K562 (cell line): Measurements from ENCODE around the gene KRT85. TPM values are rescaled to one million over a fixed set of nuclear protein-coding genes. Genes with fewer than 3 reads are reported as not detected.
"Not testable (repeated sequence)": the region's sequence is repeated elsewhere in the genome, so short reads cannot be mapped to it uniquely, and the experiment has no call there.

Experiments used
- ATAC-seq: fragments of 200-7000 bp; cut with Tn5 transposase; 3 replicates; pipeline ENCODE4 v1.9.1; 2020; ENCODE audit warnings: moderate library complexity
- BruUV-seq: library from RNA; stranded (reverse); fragments of 400-500 nt; replicated peaks from 2 replicates; lab custom pipeline; 2021; lab: Mats Ljungman, UMichigan
- CTCF ChIA-PET: fragments of 300-600 bp; formaldehyde crosslinking; extraction: SDS; loops from one replicate; lab custom pipeline; 2021; ENCODE audit warnings: low intra/inter-chr PET ratio; lab: Yijun Ruan, JAX
- POLR2A ChIA-PET: fragments of 300-600, 350-650 bp; sonication (Branson Sonifier 250); formaldehyde crosslinking; extraction: SDS; loops from one replicate; lab custom pipeline; 2021; ENCODE audit warnings: antibody characterized with exemption, inconsistent platforms; lab: Yijun Ruan, JAX
- DNase-seq, 4 experiments: peaks; one replicate each; pipeline versions ENCODE4 v3.0.0 to v3.0.0-alpha.2; 2011 to 2018; ENCODE audit warnings: low spot score in 3 of 4, mixed read lengths in 3 of 4; ENCODE audit errors: extremely low read depth in 1 of 4
- FAIRE-seq: peaks from 2 replicates; lab custom pipeline; 2011; peaks lifted over from hg19 to GRCh38; lab: Jason Lieb, UNC
- H2AFZ ChIP-seq: 2 replicates; pipeline ENCODE4 v1.6.0; 2011; ENCODE audit warnings: low read depth, low read length, control low read depth, inconsistent platforms
- H3K27ac ChIP-seq: fragments of 200-600 bp; 3 replicates; pipeline ENCODE4 v1.8.0; 2011; ENCODE audit warnings: low read depth, mild to moderate bottlenecking, control low read depth, inconsistent platforms, low read length, moderate library complexity, mixed read lengths; ENCODE audit errors: extremely low read depth
- H3K27me3 ChIP-seq, 2 experiments: fragments of 300-600 bp in 1 of 2; 2 replicates in 1 of 2; 3 replicates in 1 of 2; pipeline versions ENCODE4 v1.6.0 to v1.8.0; 2011; ENCODE audit warnings: inconsistent platforms in 2 of 2, low read length in 2 of 2, mild to moderate bottlenecking in 1 of 2, mixed read lengths in 1 of 2, moderate library complexity in 1 of 2; ENCODE audit not compliant: control insufficient read depth in 2 of 2, insufficient read depth in 2 of 2
- H3K36me3 ChIP-seq: fragments of 300-600 bp; 3 replicates; pipeline ENCODE4 v1.8.0; 2011; ENCODE audit warnings: mild to moderate bottlenecking, low read length, inconsistent platforms; ENCODE audit not compliant: control insufficient read depth, insufficient read depth
- H3K4me1 ChIP-seq, 2 experiments: fragments of 200-600 bp in 1 of 2; replicated peaks in 1 of 2; 2 replicates in 1 of 2; 3 replicates in 1 of 2; pipeline versions ENCODE4 v1.5.1 to v1.8.0; 2011; ENCODE audit warnings: inconsistent platforms in 2 of 2, low read length in 2 of 2, mild to moderate bottlenecking in 1 of 2, mixed read lengths in 1 of 2, moderate library complexity in 1 of 2; ENCODE audit not compliant: control insufficient read depth in 2 of 2, insufficient read depth in 2 of 2
- H3K4me2 ChIP-seq: 2 replicates; pipeline ENCODE4 v1.6.1; 2011; ENCODE audit warnings: low read length, control low read depth, inconsistent platforms, mixed read lengths; ENCODE audit not compliant: insufficient read depth
- H3K4me3 ChIP-seq: fragments of 200-600 bp; sonication (generic), shearing (Covaris generic); 2 replicates; pipeline ENCODE4 v1.5.1; 2016; ENCODE audit warnings: control low read depth, inconsistent platforms
- H3K79me2 ChIP-seq: fragments of 200-600 bp; 3 replicates; pipeline ENCODE4 v1.8.0; 2011; ENCODE audit warnings: low read length, inconsistent platforms; ENCODE audit not compliant: control insufficient read depth, insufficient read depth
- H3K9ac ChIP-seq, 2 experiments: 2 replicates each; pipeline versions ENCODE4 v1.6.0 to v1.6.1; 2011; ENCODE audit warnings: low read depth in 2 of 2, low read length in 2 of 2, control low read depth in 1 of 2, inconsistent platforms in 1 of 2, mild to moderate bottlenecking in 1 of 2, mixed read lengths in 1 of 2; ENCODE audit not compliant: insufficient read depth in 1 of 2
- H3K9me1 ChIP-seq: one replicate; pipeline ENCODE4 v1.6.0; 2011; ENCODE audit warnings: inconsistent platforms, mild to moderate bottlenecking, low read length, moderate library complexity; ENCODE audit not compliant: control insufficient read depth, insufficient read depth
- H3K9me3 ChIP-seq: replicated peaks from 2 replicates; pipeline ENCODE4 v1.5.1; 2011; ENCODE audit warnings: low read depth, low read length, inconsistent platforms; ENCODE audit not compliant: control insufficient read depth, insufficient read depth
- H4K20me1 ChIP-seq: replicated peaks from 2 replicates; pipeline ENCODE4 v1.6.1; 2011; ENCODE audit warnings: low read length, inconsistent platforms, mixed read lengths; ENCODE audit not compliant: control insufficient read depth, insufficient read depth
- RBM15 ChIP-seq: fragments of 200-400 bp; formaldehyde crosslinking; IDR thresholded peaks from 2 replicates; pipeline ENCODE4 v1.6.1; 2018; ENCODE audit warnings: mild to moderate bottlenecking, low read length, moderate library complexity; ENCODE audit not compliant: insufficient read depth
- RBM25 ChIP-seq: fragments of 200-400 bp; formaldehyde crosslinking; IDR thresholded peaks from 2 replicates; pipeline ENCODE4 v1.6.1; 2018; ENCODE audit warnings: low read length, low read depth, moderate library complexity; ENCODE audit not compliant: severe bottlenecking
- WGBS: fragments of 100-300 bp; shearing (Covaris generic); methylation state at CpG from one replicate; pipeline ENCODE4 v1.1.6; 2016; ENCODE audit warnings: low coverage, mixed read lengths; ENCODE audit not compliant: insufficient coverage; ENCODE audit errors: missing lambda C conversion rate; 5-methylcytosine and 5-hydroxymethylcytosine counted together
- in situ Hi-C: fragments of 300-500 bp; cut with MboI; formaldehyde crosslinking; loops from 4 replicates; pipeline ENCODE4 v1.15.0; 2018; ENCODE audit warnings: inconsistent platforms, mixed read lengths
- intact Hi-C: fragments of 100-400 bp; cut with micrococcal nuclease; formaldehyde crosslinking; loops from 2 replicates; pipeline ENCODE4 v1.14.2; 2022
- polyA plus RNA-seq, 8 experiments: library from polyadenylated mRNA; depleted of rRNA in 4 of 8; stranded (reverse) in 5 of 8; unstranded in 3 of 8; fragments of >200 nt; fragmentation: Nextera tagmentation in 2 of 8; fragmentation: Illumina TruSeq in 1 of 8; extraction: Ambion mirVana in 2 of 8; extraction: Trizol in 1 of 8; gene quantifications; 2 replicates each; pipeline versions ENCODE4 v1.2.1 to v1.2.3, GENCODE V29; 2011 to 2014; ENCODE audit warnings: inconsistent platforms in 1 of 8, missing spikeins in 1 of 8
- total RNA-seq, 7 experiments: library from RNA; depleted of rRNA in 6 of 7; stranded (reverse); fragments of >200 nt in 6 of 7; fragmentation: Illumina TruSeq in 2 of 7; extraction: Trizol in 2 of 7; gene quantifications; 2 replicates each; pipeline versions ENCODE4 v1.2.1 to v1.2.3, GENCODE V29; 2011 to 2021; ENCODE audit warnings: low replicate concordance in 1 of 7
- TF ChIP-seq, protein P1 (sequence below), 2 experiments: fragments of 450-650 bp; IDR thresholded peaks; 2 replicates each; pipeline ENCODE4 v1.6.1; 2018; ENCODE audit warnings: mild to moderate bottlenecking in 2 of 2, low read depth in 1 of 2; ENCODE audit not compliant: partially characterized antibody in 2 of 2

Gene KRT85
- total and polyA plus RNA-seq, 9 of the 15 experiments (the other 6 are each of a cell fraction or from before 2014, with no cell fraction given), result not detected

DNA sequence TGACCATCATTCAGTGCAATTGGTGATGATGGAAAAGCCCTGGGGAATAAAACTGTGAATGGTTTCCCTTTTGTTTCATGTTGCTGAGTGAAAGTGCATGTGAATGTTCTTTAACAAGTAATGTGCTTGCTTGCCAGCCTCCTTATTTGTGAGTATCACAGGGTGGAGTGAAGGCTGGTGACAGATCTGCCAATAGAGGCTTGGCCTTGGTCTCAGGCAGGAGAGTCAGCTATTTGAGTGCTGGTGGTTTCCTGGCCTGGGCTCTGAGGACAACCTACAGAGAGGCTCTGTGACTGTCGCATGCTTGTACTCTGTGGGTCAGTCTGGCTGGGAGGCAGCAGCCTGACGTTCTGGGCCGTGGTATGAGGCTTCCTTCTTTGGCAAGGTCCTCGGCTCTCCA lies 20.7 kb downstream of the KRT85 start (continued):
- TF ChIP-seq, protein P1, sequence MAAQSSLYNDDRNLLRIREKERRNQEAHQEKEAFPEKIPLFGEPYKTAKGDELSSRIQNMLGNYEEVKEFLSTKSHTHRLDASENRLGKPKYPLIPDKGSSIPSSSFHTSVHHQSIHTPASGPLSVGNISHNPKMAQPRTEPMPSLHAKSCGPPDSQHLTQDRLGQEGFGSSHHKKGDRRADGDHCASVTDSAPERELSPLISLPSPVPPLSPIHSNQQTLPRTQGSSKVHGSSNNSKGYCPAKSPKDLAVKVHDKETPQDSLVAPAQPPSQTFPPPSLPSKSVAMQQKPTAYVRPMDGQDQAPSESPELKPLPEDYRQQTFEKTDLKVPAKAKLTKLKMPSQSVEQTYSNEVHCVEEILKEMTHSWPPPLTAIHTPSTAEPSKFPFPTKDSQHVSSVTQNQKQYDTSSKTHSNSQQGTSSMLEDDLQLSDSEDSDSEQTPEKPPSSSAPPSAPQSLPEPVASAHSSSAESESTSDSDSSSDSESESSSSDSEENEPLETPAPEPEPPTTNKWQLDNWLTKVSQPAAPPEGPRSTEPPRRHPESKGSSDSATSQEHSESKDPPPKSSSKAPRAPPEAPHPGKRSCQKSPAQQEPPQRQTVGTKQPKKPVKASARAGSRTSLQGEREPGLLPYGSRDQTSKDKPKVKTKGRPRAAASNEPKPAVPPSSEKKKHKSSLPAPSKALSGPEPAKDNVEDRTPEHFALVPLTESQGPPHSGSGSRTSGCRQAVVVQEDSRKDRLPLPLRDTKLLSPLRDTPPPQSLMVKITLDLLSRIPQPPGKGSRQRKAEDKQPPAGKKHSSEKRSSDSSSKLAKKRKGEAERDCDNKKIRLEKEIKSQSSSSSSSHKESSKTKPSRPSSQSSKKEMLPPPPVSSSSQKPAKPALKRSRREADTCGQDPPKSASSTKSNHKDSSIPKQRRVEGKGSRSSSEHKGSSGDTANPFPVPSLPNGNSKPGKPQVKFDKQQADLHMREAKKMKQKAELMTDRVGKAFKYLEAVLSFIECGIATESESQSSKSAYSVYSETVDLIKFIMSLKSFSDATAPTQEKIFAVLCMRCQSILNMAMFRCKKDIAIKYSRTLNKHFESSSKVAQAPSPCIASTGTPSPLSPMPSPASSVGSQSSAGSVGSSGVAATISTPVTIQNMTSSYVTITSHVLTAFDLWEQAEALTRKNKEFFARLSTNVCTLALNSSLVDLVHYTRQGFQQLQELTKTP (IDR thresholded peaks at IDR 0.05; ENCODE audit: low read depth in 1 of 2, partially characterized antibody in 2 of 2), result no peak
- TF ChIP-seq RBM15 (no peak), RBM25 (no peak)
- TF ChIP-seq, all 486 proteins: peak for 0

DNA sequence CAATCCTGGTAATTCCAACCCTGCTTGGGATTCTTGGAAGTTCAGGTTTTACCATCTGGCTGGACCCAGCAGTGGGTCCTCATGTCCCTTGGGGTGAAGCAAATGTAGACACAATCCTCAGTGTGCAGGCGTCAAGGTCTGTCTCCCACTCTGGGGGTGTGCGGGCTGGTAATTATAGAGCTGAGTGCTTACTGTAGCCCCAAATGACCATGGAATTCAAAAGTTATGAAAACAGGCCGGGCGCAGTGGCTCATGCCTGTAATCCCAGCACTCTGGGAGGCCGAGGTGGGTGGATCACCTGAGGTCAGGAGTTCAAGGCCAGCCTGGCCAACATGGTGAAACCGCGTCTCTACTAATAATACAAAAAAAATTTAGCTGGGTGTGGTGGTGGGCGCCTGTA lies 22.2 kb downstream of the KRT85 start:
- DNase-seq, in situ Hi-C loops, H3K36me3 ChIP-seq, BruUV-seq, H4K20me1 ChIP-seq, H3K79me2 ChIP-seq, FAIRE-seq, H3K4me2 ChIP-seq, intact Hi-C loops, H2AFZ ChIP-seq, H3K9me3 ChIP-seq, H3K9me1 ChIP-seq, H3K4me1 ChIP-seq, ATAC-seq, H3K9ac ChIP-seq, H3K27ac ChIP-seq, H3K4me3 ChIP-seq, CTCF ChIA-PET: not testable (repeated sequence)
- H3K27me3 ChIP-seq, result peaks cover 11 to 55% of the 10 kb centered on the region in 2 experiments; a peak in 3 of 5 replicates
- POLR2A ChIA-PET, result interaction anchor here (1.5 kb wide), 1 partner anchor 8 kb away, joined by 3 read pairs; no protein-coding TSS in a partner anchor
- WGBS, result 4% methylated on average over 8 of the region's 8 CpGs
